GM13977 (cell line): ENCODE measurements around the gene INF2.

Experiments used
- DNase-seq: peaks from one replicate; pipeline ENCODE4 v3.0.0; 2012; ENCODE audit warnings: low spot score
- CTCF ChIP-seq: IDR thresholded peaks from 2 replicates; pipeline ENCODE4 v1.5.1; 2012; ENCODE audit warnings: mild to moderate bottlenecking, control low read depth; ENCODE audit not compliant: insufficient read depth; ENCODE audit errors: extremely low read depth, missing control alignments
- in situ Hi-C: fragments of 300-500 bp; cut with MboI; formaldehyde crosslinking; loops from one replicate; pipeline ENCODE4 v1.12.0; 2022; ENCODE audit warnings: low sequenced_read_pairs, low pct_unique_long_range_greater_than_20kb, mixed read lengths, inconsistent platforms; ENCODE audit not compliant: unreplicated experiment

Gene INF2

DNA sequence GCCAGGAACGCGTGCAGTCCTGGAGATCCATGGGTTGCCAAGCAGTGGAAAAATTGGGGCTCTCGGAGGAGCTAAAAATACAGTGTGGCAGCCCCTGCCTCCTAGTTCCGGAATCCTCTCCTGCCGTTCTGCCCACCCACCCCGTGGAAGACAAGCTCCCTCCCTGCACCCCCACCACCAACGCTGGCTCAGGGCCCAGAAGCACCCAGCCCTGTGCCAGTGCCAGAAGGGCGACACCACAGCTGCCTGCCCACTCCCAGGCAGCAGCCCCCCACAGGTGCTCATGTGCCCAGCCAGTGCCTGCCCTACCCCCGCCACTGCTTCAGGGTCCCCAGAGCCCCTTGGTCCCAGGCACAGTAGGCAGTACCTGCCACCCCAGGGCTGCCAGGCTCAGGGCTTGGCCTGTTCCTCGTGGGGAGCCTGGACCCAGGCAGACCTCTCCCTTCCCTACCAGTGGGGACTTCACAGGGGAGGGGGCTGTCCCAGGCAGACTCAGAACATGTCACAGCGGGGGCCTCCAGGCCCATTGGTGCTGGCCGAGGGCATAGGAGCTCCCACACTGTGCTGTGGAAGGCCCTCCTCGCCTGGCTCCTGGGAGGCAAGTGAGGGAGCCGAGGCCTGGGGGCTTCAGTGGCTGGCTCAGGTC, 7.4 kb downstream of the INF2 start:
- no peak for DNase-seq
- in situ Hi-C loops, result no loop called here
- TF ChIP-seq CTCF, result no peak

DNA sequence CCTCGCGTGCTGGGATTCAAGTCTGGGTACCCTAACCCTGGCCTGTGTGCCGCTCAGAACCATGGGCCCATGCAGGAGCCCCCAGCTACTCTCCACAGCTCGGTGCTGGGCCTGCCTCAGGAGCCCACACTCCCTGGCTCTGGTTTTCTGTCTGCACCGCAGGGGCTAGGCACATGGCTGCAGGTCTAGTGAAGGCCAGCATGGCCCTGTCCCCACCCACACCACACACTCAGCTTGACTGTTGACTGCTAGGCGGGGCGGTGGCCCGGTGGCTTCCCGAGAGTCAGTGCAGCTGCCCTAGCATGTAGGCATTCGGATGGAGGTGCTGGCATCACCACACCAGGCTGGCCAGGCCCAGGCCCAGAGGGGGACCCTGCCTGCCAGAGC, 7.9 kb downstream of the INF2 start:
- in situ Hi-C loops, result no loop called here
- no peak for DNase-seq
- TF ChIP-seq CTCF, result no peak

- in situ Hi-C loops, result no loop called here
- TF ChIP-seq CTCF, result no peak
- no peak for DNase-seq
Measured at GRCh38 chr14:104697892-104698583, 8.6 kb downstream of the INF2 start.

- no peak for DNase-seq
- in situ Hi-C loops, result no loop called here
- TF ChIP-seq CTCF, result no peak
Measured at GRCh38 chr14:104698688-104699425, 9.4 kb downstream of the INF2 start.

DNA sequence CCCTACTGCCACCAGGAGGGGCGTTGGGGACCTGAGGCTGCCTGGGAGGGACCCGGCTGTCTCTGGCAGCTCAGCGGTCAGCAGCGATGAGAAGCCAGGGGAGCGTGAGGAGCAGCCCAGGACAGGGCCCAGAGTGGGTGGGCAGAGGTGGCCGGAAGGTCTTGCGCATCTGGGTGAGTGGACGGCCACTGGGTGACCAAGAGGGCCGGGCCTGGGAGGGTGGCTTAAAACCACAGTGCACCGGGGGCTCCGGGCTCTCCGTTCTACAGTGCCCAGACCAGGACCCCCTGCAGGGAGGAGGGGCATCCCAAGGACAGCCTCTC, 10.0 kb downstream of the INF2 start:
- in situ Hi-C loops, result no loop called here
- no peak for DNase-seq

DNA sequence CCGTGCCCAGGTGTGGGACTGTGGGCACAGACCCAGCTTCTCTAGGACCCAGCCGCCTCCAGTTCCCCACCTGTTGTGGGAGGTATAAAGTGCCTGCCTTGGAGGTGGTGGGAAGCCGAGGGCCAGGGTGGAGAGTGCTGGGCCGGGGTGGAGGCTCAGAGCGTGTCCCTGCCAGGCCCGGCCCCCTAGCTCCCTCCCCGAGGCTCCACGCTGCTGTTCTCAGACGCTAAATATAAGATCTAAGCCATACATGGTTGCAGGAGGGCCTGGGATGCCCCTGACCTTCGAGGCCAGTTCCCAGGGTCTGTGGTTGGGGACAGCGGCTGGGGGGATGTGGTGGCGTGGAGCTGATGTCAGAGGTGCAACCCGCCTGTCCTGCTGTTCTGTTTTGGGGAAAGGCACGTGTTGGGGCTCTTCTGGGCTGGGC, 10.8 kb downstream of the INF2 start:
- no peak for TF ChIP-seq CTCF
- no peak for DNase-seq
- in situ Hi-C loops, result no loop called here

More for the DNA sequence above, 10.0 kb downstream of the INF2 start:
- no peak for TF ChIP-seq CTCF
